GM20000 (cell line): ENCODE measurements around the gene PTPRM.

Experiments
- DNase-seq: peaks from one replicate; pipeline ENCODE4 v3.0.0; 2012; ENCODE audit warnings: low spot score
- TF ChIP-seq, protein P1 (sequence below): IDR thresholded peaks from 2 replicates; pipeline ENCODE4 v1.5.1; 2012; ENCODE audit warnings: mild to moderate bottlenecking, control low read depth; ENCODE audit errors: extremely low read depth, missing control alignments

Gene PTPRM

DNA sequence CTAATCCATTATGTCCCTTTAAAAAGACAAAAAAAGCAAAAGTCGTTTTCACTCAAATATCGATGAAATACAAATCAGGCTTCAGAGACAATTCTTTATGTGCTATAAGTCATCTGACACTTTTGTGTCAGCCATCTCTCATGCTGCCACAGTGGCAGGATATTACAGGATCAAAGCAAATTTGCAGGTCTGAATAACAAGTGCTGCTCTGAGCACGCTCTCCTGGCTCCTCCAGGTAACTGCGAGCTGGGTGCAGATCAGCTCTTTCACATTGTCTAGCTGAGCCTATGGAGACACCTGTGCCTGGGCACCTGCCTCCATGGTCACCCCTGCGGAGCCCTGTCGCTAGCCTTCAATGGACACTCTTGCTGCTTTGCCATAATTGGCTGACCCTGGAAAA, 792.0 kb downstream of the PTPRM start:
- DNase-seq, result no peak
- TF ChIP-seq, protein P1, sequence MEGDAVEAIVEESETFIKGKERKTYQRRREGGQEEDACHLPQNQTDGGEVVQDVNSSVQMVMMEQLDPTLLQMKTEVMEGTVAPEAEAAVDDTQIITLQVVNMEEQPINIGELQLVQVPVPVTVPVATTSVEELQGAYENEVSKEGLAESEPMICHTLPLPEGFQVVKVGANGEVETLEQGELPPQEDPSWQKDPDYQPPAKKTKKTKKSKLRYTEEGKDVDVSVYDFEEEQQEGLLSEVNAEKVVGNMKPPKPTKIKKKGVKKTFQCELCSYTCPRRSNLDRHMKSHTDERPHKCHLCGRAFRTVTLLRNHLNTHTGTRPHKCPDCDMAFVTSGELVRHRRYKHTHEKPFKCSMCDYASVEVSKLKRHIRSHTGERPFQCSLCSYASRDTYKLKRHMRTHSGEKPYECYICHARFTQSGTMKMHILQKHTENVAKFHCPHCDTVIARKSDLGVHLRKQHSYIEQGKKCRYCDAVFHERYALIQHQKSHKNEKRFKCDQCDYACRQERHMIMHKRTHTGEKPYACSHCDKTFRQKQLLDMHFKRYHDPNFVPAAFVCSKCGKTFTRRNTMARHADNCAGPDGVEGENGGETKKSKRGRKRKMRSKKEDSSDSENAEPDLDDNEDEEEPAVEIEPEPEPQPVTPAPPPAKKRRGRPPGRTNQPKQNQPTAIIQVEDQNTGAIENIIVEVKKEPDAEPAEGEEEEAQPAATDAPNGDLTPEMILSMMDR, result no peak

DNA sequence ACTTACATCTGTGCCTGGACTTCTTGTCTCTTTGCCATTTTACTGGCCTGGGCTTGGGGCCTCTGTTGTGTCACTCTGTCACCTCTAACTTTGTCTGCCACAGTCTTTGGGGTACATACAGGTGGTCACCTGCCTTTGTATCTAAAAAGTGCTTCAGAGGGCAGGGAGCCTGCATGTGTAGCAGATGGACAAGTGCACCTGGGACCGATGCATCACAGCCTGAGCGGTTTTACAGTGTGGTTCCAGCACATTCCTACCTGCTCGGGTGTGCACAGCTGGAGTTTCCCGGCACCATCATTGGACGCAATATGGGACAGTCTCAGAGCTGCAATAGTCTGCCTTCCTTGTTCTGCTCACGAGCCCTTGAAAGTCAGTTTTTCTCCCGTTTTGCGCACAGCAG, 792.4 kb downstream of the PTPRM start:
- no peak for DNase-seq

DNA sequence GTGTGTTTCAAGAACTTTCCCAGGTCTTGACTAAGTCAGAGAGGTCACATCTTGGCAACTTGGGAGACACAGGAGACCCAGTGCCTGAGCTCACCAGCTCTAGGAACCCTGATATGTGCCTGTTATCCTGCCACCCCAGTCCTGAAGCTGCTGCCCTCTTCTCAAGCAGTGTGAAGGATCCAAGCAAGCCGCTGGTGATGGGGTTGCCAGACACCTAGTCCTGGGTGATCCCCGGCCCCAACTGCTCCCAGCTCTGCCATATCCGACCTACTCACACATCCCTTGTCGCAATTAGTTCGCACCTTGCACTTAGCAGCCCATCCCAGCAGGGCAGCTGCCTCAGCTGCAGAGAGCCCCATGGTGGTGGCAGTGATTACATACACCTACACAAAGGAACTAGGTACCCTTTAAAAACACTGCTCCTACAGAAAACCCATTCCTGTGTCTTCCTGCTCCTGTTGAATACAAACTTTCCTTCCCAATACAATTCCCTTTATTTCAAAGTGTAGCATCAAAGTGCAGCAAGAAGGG, 794.9 kb downstream of the PTPRM start:
- DNase-seq, result no peak
- TF ChIP-seq, protein P1, result no peak

More for the DNA sequence above, 792.4 kb downstream of the PTPRM start:
- TF ChIP-seq, protein P1, result no peak

DNA sequence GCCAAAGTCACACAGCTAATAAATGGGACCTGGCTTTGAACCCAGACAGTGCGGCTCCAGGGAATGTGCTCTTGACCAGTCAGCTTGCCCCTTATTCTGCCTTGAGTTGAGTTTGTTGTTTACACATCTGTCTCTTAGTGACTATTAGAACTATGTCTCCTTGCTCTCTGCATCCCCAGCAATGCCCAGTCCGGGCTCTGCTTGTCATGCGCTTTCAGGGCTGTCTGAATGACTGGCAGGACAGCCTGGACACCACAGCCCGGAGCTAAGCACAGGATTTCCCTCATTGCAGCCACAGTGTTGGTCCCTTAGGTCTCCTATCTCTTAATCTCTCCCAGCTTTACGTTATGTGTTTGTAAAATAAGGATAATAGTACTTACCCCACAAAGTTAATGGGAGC, 795.7 kb downstream of the PTPRM start:
- TF ChIP-seq, protein P1, result no peak
- DNase-seq, result no peak

DNA sequence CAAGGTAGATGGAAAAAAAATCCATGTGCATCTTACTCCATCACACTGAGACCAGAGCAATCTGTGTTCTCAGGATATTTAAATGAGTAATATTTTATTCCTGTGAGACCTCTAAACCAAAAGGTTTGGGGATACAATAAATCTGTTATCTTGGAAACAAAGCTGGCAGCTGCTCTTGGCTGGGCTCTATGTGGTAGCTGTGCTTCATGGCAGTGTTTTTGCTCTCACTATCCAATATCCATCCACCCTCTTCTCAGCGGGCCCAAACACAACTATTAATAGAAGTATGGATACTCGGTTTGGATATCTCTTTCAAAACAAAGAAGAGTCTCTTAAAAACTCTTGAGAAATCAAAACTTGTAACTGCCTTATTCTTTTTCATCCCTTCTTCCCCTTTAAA, 797.3 kb downstream of the PTPRM start:
- TF ChIP-seq, protein P1, result no peak
- DNase-seq, result no peak

DNA sequence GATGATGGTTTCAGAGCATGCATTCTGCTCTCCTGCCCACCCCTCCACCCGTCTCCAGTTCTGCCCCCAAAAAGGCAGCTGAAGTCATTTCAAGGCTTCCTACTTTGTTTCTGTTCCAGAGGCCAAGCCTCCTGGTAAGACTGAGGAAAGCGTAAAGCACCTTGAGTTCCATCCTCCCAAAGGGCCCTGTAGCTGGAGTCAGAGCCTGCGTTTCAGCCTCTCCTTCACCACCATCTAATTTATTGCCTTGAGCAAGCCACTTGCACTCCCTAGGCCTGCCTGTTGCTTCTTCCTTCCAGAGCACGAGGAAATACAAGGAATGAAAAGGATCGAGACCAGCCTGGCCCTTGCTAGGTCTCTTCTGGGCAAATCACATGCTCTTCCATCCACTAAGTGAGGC, 797.9 kb downstream of the PTPRM start:
- TF ChIP-seq, protein P1, result no peak
- no peak for DNase-seq

DNA sequence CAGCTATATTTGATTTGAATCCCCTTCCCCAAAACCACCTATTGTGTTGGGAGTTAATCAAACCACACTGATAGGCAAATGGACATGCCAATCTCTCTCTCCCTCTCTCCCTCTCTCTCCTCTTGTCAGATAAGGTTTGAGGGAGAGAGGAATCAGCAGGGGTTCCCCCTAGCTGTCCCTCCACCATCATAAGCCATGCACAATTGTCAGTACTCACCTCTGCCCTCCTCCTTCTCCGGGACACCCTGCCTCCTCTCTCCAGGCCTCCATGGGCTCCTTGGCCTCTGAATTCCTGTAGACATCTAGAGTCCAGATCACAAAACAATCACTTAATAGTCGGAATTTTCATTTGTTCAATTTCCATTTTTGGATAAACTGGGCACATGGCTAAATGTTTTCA, 798.4 kb downstream of the PTPRM start:
- no peak for DNase-seq
- TF ChIP-seq, protein P1, result no peak
